Measurements from ENCODE around the gene GPR26. TPM values are rescaled to one million over a fixed set of nuclear protein-coding genes. Genes with fewer than 3 reads are reported as not detected.

Gene GPR26
- total and polyA plus RNA-seq, 2 experiments from 2014 or later = not detected

DNA sequence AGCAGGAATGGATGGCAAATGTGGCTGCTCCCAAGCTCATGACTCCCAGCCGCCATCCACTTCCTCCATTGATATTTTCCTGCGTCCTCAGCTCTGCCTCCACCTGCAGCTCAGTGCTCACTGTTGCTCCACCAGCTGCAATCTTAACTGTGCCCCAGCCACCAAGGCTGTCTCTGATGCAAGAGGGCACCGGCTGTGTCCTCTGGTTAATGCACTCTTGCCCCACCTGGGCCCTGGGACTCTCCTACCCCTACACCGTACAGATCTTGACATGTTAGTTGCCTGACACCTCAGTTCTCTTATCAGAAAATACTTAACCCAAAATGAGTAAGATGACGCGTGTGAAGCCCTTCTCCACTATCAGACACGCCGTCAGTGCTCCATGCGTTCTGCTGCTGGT lies 45.5 kb upstream of the GPR26 start:
- no peaks in the 10 kb centered on the region for H4K20me1 ChIP-seq (ENCODE audit: insufficient read depth, poor library complexity, severe bottlenecking)
- H3K4me1 ChIP-seq (ENCODE audit: insufficient read depth) = no peaks in the 10 kb centered on the region
- no peak for DNase-seq (ENCODE audit: low spot score)
- no peak overlapping the region for H3K27ac ChIP-seq
- no peaks in the 10 kb centered on the region for H3K9me3 ChIP-seq (ENCODE audit: low read depth)
- H3K79me2 ChIP-seq = no peaks in the 10 kb centered on the region
- H2AFZ ChIP-seq = no peak overlapping the region
- H3K27me3 ChIP-seq = no peaks in the 10 kb centered on the region
- no peaks in the 10 kb centered on the region for H3K9me2 ChIP-seq (replicated peaks; ENCODE audit: insufficient read depth)
- no peak for TF ChIP-seq EZH2phosphoT487 (IDR thresholded peaks at IDR 0.05; ENCODE audit: low read depth, severe bottlenecking, unreplicated experiment)
- TF ChIP-seq EZH2 (IDR thresholded peaks at IDR 0.05; ENCODE audit: borderline replicate concordance) = no peak
- TF ChIP-seq, protein P1, sequence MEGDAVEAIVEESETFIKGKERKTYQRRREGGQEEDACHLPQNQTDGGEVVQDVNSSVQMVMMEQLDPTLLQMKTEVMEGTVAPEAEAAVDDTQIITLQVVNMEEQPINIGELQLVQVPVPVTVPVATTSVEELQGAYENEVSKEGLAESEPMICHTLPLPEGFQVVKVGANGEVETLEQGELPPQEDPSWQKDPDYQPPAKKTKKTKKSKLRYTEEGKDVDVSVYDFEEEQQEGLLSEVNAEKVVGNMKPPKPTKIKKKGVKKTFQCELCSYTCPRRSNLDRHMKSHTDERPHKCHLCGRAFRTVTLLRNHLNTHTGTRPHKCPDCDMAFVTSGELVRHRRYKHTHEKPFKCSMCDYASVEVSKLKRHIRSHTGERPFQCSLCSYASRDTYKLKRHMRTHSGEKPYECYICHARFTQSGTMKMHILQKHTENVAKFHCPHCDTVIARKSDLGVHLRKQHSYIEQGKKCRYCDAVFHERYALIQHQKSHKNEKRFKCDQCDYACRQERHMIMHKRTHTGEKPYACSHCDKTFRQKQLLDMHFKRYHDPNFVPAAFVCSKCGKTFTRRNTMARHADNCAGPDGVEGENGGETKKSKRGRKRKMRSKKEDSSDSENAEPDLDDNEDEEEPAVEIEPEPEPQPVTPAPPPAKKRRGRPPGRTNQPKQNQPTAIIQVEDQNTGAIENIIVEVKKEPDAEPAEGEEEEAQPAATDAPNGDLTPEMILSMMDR (IDR thresholded peaks at IDR 0.05; ENCODE audit: poor library complexity) = no peak
- H3K36me3 ChIP-seq (replicated peaks; ENCODE audit: insufficient read depth, low read depth) = no peaks in the 10 kb centered on the region
- H3K4me3 ChIP-seq = no peak overlapping the region
- 71% methylated on average over 9 of the region's 9 CpGs for WGBS (ENCODE audit: low lambda C conversion rate, missing lambda C conversion rate)
- H3K4me2 ChIP-seq = no peak overlapping the region

- no peaks in the 10 kb centered on the region for H3K36me3 ChIP-seq (replicated peaks; ENCODE audit: insufficient read depth, low read depth)
- no peaks in the 10 kb centered on the region for H3K9me3 ChIP-seq (ENCODE audit: low read depth)
- 80% methylated on average over 2 of the region's 2 CpGs for WGBS (ENCODE audit: low lambda C conversion rate, missing lambda C conversion rate)
- DNase-seq (ENCODE audit: low spot score) = no peak
- H3K27me3 ChIP-seq = no peaks in the 10 kb centered on the region
- H3K4me3 ChIP-seq = no peak overlapping the region
- H2AFZ ChIP-seq = no peak overlapping the region
- H3K27ac ChIP-seq = no peak overlapping the region
- TF ChIP-seq EZH2phosphoT487 (IDR thresholded peaks at IDR 0.05; ENCODE audit: low read depth, severe bottlenecking, unreplicated experiment) (no peak), EZH2 (IDR thresholded peaks at IDR 0.05; ENCODE audit: borderline replicate concordance) (no peak)
- TF ChIP-seq, protein P1 (IDR thresholded peaks at IDR 0.05; ENCODE audit: poor library complexity) = no peak
- H3K4me2 ChIP-seq = no peak overlapping the region
- H3K79me2 ChIP-seq = no peaks in the 10 kb centered on the region
- no peaks in the 10 kb centered on the region for H3K4me1 ChIP-seq (ENCODE audit: insufficient read depth)
- no peaks in the 10 kb centered on the region for H3K9me2 ChIP-seq (replicated peaks; ENCODE audit: insufficient read depth)
- H4K20me1 ChIP-seq (ENCODE audit: insufficient read depth, poor library complexity, severe bottlenecking) = no peaks in the 10 kb centered on the region
Measured at GRCh38 chr10:123621492-123621891, 44.7 kb upstream of the GPR26 start.

DNA sequence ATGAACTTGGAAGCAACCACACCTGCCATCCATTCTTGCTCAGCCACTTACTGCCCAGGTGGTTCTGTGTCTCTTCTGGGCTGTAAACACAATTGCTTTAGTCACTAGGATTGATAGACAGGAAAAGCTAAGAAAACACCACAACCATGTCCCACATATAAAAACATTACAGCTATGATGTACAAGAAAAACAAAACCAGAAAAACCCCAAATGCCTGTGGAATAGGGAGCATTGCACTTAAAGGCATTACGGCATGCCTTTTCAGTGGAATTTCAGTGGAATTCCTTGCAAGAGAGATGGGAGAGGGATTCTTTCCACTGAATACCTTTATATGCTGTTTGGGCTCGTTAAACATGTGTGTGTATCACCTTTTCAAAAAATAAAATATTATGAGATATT lies 44.2 kb upstream of the GPR26 start:
- Histone ChIP-seq H3K27ac (no peak overlapping the region), H3K36me3 (replicated peaks; ENCODE audit: insufficient read depth, low read depth) (no peaks in the 10 kb centered on the region), H3K79me2 (no peaks in the 10 kb centered on the region), H3K4me1 (ENCODE audit: insufficient read depth) (no peaks in the 10 kb centered on the region), H2AFZ (no peak overlapping the region), H3K27me3 (no peaks in the 10 kb centered on the region), H3K4me2 (no peak overlapping the region), H3K9me2 (replicated peaks; ENCODE audit: insufficient read depth) (no peaks in the 10 kb centered on the region), H3K4me3 (no peak overlapping the region), H4K20me1 (ENCODE audit: insufficient read depth, poor library complexity, severe bottlenecking) (no peaks in the 10 kb centered on the region), H3K9me3 (ENCODE audit: low read depth) (no peaks in the 10 kb centered on the region)
- DNase-seq (ENCODE audit: low spot score) = no peak
- TF ChIP-seq EZH2phosphoT487 (IDR thresholded peaks at IDR 0.05; ENCODE audit: low read depth, severe bottlenecking, unreplicated experiment) = no peak
- no peak for TF ChIP-seq EZH2 (IDR thresholded peaks at IDR 0.05; ENCODE audit: borderline replicate concordance)
- TF ChIP-seq, protein P1 (IDR thresholded peaks at IDR 0.05; ENCODE audit: poor library complexity) = no peak
- WGBS (ENCODE audit: low lambda C conversion rate, missing lambda C conversion rate) = 76% methylated on average over 2 of the region's 2 CpGs

DNA sequence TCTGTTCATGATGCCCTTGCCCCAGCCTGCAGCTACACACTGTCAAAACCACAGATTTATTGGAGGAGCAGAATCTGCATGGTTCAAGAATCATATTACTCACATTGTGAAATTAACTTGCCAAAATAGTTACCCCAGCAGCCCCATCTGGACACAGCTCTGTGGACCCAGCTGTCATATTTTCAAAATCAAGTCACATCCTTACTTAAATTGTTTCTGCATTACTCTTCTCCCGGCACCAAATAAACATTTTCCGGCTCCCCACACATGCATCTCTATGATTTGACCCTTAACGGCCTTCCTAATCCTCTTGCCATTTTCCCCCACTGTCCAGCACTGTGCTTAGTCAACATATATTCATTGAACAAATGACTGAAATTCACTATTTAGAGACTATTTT lies 43.8 kb upstream of the GPR26 start:
- WGBS (ENCODE audit: low lambda C conversion rate, missing lambda C conversion rate) = 49% methylated on average over 3 of the region's 3 CpGs
- no peak overlapping the region for H3K27ac ChIP-seq
- H3K79me2 ChIP-seq = no peaks in the 10 kb centered on the region
- H3K9me3 ChIP-seq (ENCODE audit: low read depth) = no peaks in the 10 kb centered on the region
- no peak overlapping the region for H2AFZ ChIP-seq
- no peak overlapping the region for H3K4me2 ChIP-seq
- H3K9me2 ChIP-seq (replicated peaks; ENCODE audit: insufficient read depth) = no peaks in the 10 kb centered on the region
- no peak for TF ChIP-seq EZH2 (IDR thresholded peaks at IDR 0.05; ENCODE audit: borderline replicate concordance)
- TF ChIP-seq EZH2phosphoT487 (IDR thresholded peaks at IDR 0.05; ENCODE audit: low read depth, severe bottlenecking, unreplicated experiment) = no peak
- TF ChIP-seq, protein P1 (IDR thresholded peaks at IDR 0.05; ENCODE audit: poor library complexity) = no peak
- H3K4me1 ChIP-seq (ENCODE audit: insufficient read depth) = no peaks in the 10 kb centered on the region
- H4K20me1 ChIP-seq (ENCODE audit: insufficient read depth, poor library complexity, severe bottlenecking) = no peaks in the 10 kb centered on the region
- H3K36me3 ChIP-seq (replicated peaks; ENCODE audit: insufficient read depth, low read depth) = no peaks in the 10 kb centered on the region
- no peaks in the 10 kb centered on the region for H3K27me3 ChIP-seq
- no peak overlapping the region for H3K4me3 ChIP-seq
- DNase-seq (ENCODE audit: low spot score) = no peak
